IMR-90 (cell line): ENCODE data around the gene TSSC4. TPM values are rescaled to one million over a fixed set of nuclear protein-coding genes. Genes with fewer than 3 reads are reported as not detected.

ENCODE experiments used
- ATAC-seq: fragments of 200-7000 bp; cut with Tn5 transposase; 2 replicates; pipeline ENCODE4 v1.9.1; 2020; ENCODE audit warnings: low read depth, mild to moderate bottlenecking, moderate library complexity
- BruUV-seq: library from RNA; stranded (reverse); fragments of 400-500 nt; replicated peaks from 2 replicates; lab custom pipeline; 2021; lab: Mats Ljungman, UMichigan
- CTCF ChIA-PET: fragments of 300-600 bp; formaldehyde crosslinking; extraction: SDS; loops from one replicate; lab custom pipeline; 2021; ENCODE audit warnings: antibody characterized with exemption; lab: Yijun Ruan, JAX
- POLR2A ChIA-PET: fragments of 300-600 bp; sonication (Branson Sonifier 250); formaldehyde crosslinking; loops from one replicate; lab custom pipeline; 2022; ENCODE audit warnings: antibody characterized with exemption; ENCODE audit not compliant: unreplicated experiment; lab: Charles Lee
- DNase-seq: peaks from one replicate; pipeline ENCODE4 v3.0.0; 2013
- H2AFZ ChIP-seq: replicated peaks from 2 replicates; pipeline ENCODE3; 2013; ENCODE audit warnings: low read length, mild to moderate bottlenecking; ENCODE audit not compliant: poor library complexity
- H2AK5ac ChIP-seq: 2 replicates; pipeline ENCODE4 v1.6.1; 2013; ENCODE audit warnings: low read depth, low read length, inconsistent platforms
- H2AK9ac ChIP-seq: replicated peaks from 2 replicates; pipeline ENCODE3; 2013; ENCODE audit warnings: mild to moderate bottlenecking, low read depth, low read length, moderate library complexity; ENCODE audit not compliant: poor library complexity
- H2BK120ac ChIP-seq: 2 replicates; pipeline ENCODE4 v1.6.1; 2013; ENCODE audit warnings: low read depth, low read length, inconsistent platforms
- H2BK15ac ChIP-seq: 3 replicates; pipeline ENCODE4 v1.6.1; 2013; ENCODE audit warnings: low read depth, low read length, inconsistent platforms
- H2BK20ac ChIP-seq: 2 replicates; pipeline ENCODE4 v1.6.1; 2013; ENCODE audit warnings: low read depth, mild to moderate bottlenecking, inconsistent platforms, low read length, moderate library complexity
- H2BK5ac ChIP-seq: 2 replicates; pipeline ENCODE4 v1.6.1; 2013; ENCODE audit warnings: mild to moderate bottlenecking, low read depth, low read length, inconsistent platforms; ENCODE audit not compliant: poor library complexity, severe bottlenecking
- H3K14ac ChIP-seq: replicated peaks from 2 replicates; pipeline ENCODE4 v1.6.1; 2013; ENCODE audit warnings: low read depth, low read length, inconsistent platforms
- H3K18ac ChIP-seq: 2 replicates; pipeline ENCODE4 v1.6.1; 2013; ENCODE audit warnings: low read depth, low read length, control low read depth
- H3K23ac ChIP-seq: 2 replicates; pipeline ENCODE4 v1.6.1; 2013; ENCODE audit warnings: low read depth, low read length, inconsistent platforms
- H3K27ac ChIP-seq: 2 replicates; pipeline ENCODE4 v1.5.1; 2013; ENCODE audit warnings: mild to moderate bottlenecking, control low read depth, low read length; ENCODE audit not compliant: insufficient read depth
- H3K27me3 ChIP-seq: 2 replicates; pipeline ENCODE4 v1.6.1; 2013; ENCODE audit warnings: low read length; ENCODE audit not compliant: control insufficient read depth, insufficient read depth
- H3K36me3 ChIP-seq: 2 replicates; pipeline ENCODE4 v1.6.1; 2013; ENCODE audit warnings: low read length, mixed read lengths; ENCODE audit not compliant: control insufficient read depth, insufficient read depth
- H3K4ac ChIP-seq: 2 replicates; pipeline ENCODE4 v1.6.1; 2013; ENCODE audit warnings: low read depth, low read length, inconsistent platforms
- H3K4me1 ChIP-seq: 2 replicates; pipeline ENCODE4 v1.6.1; 2013; ENCODE audit warnings: low read length, mixed read lengths; ENCODE audit not compliant: control insufficient read depth, insufficient read depth
- H3K4me2 ChIP-seq: 2 replicates; pipeline ENCODE4 v1.6.1; 2013; ENCODE audit warnings: low read depth, mild to moderate bottlenecking, control low read depth, low read length, moderate library complexity
- H3K4me3 ChIP-seq: 2 replicates; pipeline ENCODE4 v1.5.1; 2013; ENCODE audit warnings: low read depth, mild to moderate bottlenecking, control low read depth, low read length, moderate library complexity; ENCODE audit not compliant: insufficient read depth
- H3K56ac ChIP-seq: 2 replicates; pipeline ENCODE4 v1.6.1; 2013; ENCODE audit warnings: low read length, inconsistent platforms; ENCODE audit not compliant: insufficient read depth; ENCODE audit errors: extremely low read depth
- H3K79me1 ChIP-seq, 2 experiments: 2 replicates each; pipeline ENCODE4 v1.6.1; 2013; ENCODE audit warnings: low read length in 2 of 2, inconsistent platforms in 1 of 2, low read depth in 1 of 2
- H3K9ac ChIP-seq: 2 replicates; pipeline ENCODE4 v1.6.1; 2013; ENCODE audit warnings: low read depth, low read length, control low read depth
- H3K9me1 ChIP-seq: 2 replicates; pipeline ENCODE4 v1.6.1; 2013; ENCODE audit warnings: low read length, inconsistent platforms; ENCODE audit not compliant: insufficient read depth
- H3K9me3 ChIP-seq: 2 replicates; pipeline ENCODE4 v1.6.1; 2013; ENCODE audit warnings: low read length; ENCODE audit not compliant: control insufficient read depth, insufficient read depth
- H4K20me1 ChIP-seq: 2 replicates; pipeline ENCODE4 v1.6.1; 2013; ENCODE audit warnings: low read length, inconsistent platforms; ENCODE audit not compliant: insufficient read depth
- H4K5ac ChIP-seq: 2 replicates; pipeline ENCODE4 v1.6.1; 2013; ENCODE audit warnings: mild to moderate bottlenecking, low read depth, low read length, control low read depth
- H4K8ac ChIP-seq, 2 experiments: 2 replicates each; pipeline ENCODE4 v1.6.1; 2013; ENCODE audit warnings: low read depth in 2 of 2, low read length in 2 of 2, control low read depth in 1 of 2, inconsistent platforms in 1 of 2
- H4K91ac ChIP-seq: 2 replicates; pipeline ENCODE4 v1.6.1; 2013; ENCODE audit warnings: low read depth, low read length, inconsistent platforms; ENCODE audit not compliant: insufficient read depth
- BHLHE40 ChIP-seq: fragments of 150-350 bp; IDR thresholded peaks from 2 replicates; pipeline ENCODE4 v1.6.1; 2016; ENCODE audit warnings: mild to moderate bottlenecking, low read depth, low read length
- CEBPB ChIP-seq: IDR thresholded peaks from 2 replicates; pipeline ENCODE4 v1.6.1; 2012; ENCODE audit warnings: low read depth, low read length, improper control_type of control experiment
- CHD1 ChIP-seq: IDR thresholded peaks from 2 replicates; pipeline ENCODE4 v1.6.1; 2012; ENCODE audit warnings: low read depth, low read length, improper control_type of control experiment
- CTCF ChIP-seq: conservative IDR thresholded peaks from 2 replicates; pipeline ENCODE4 v1.5.1; 2012; ENCODE audit warnings: mild to moderate bottlenecking, low read depth, low read length, improper control_type of control experiment
- ELK1 ChIP-seq: fragments of 150-350 bp; IDR thresholded peaks from 2 replicates; pipeline ENCODE4 v1.6.1; 2016; ENCODE audit warnings: low read depth, mild to moderate bottlenecking, low read length, moderate library complexity, borderline replicate concordance
- FOS ChIP-seq: fragments of 150-350 bp; IDR thresholded peaks from 2 replicates; pipeline ENCODE4 v1.6.1; 2016; ENCODE audit warnings: low read depth, low read length
- MAFK ChIP-seq: IDR thresholded peaks from 2 replicates; pipeline ENCODE4 v1.6.1; 2012; ENCODE audit warnings: low read depth, low read length, improper control_type of control experiment
- MAZ ChIP-seq: IDR thresholded peaks from 2 replicates; pipeline ENCODE4 v1.6.1; 2012; ENCODE audit warnings: low read depth, mild to moderate bottlenecking, low read length, improper control_type of control experiment, moderate library complexity, borderline replicate concordance
- MXI1 ChIP-seq: IDR thresholded peaks from 2 replicates; pipeline ENCODE4 v1.6.1; 2012; ENCODE audit warnings: low read depth, mild to moderate bottlenecking, low read length, moderate library complexity, borderline replicate concordance
- NFE2L2 ChIP-seq: fragments of 150-350 bp; IDR thresholded peaks from 2 replicates; pipeline ENCODE4 v1.6.1; 2016; ENCODE audit warnings: low read depth, mild to moderate bottlenecking, low read length
- POLR2A ChIP-seq: IDR thresholded peaks from 2 replicates; pipeline ENCODE4 v1.6.1; 2012; ENCODE audit warnings: mild to moderate bottlenecking, low read depth, low read length
- RAD21 ChIP-seq: IDR thresholded peaks from 2 replicates; pipeline ENCODE4 v1.6.1; 2012; ENCODE audit warnings: low read length, improper control_type of control experiment
- RCOR1 ChIP-seq: IDR thresholded peaks from 2 replicates; pipeline ENCODE4 v1.6.1; 2012; ENCODE audit warnings: mild to moderate bottlenecking, low read length, improper control_type of control experiment; ENCODE audit not compliant: insufficient replicate concordance
- RFX5 ChIP-seq: IDR thresholded peaks from 2 replicates; pipeline ENCODE4 v1.8.0; 2012; ENCODE audit warnings: low read depth, mild to moderate bottlenecking, low read length, moderate library complexity
- SMC3 ChIP-seq: fragments of 150-350 bp; IDR thresholded peaks from 2 replicates; pipeline ENCODE4 v1.6.1; 2016; ENCODE audit warnings: low read depth, mild to moderate bottlenecking, antibody characterized with exemption, low read length, moderate library complexity
- WGBS, 2 experiments: methylation state at CpG; one replicate each; pipeline versions ENCODE4 v1.1.5 to v1.1.7; 2013; ENCODE audit warnings: missing lambda C conversion rate in 2 of 2; ENCODE audit not compliant: insufficient read length in 1 of 2; ENCODE audit errors: extremely low coverage in 2 of 2; 5-methylcytosine and 5-hydroxymethylcytosine counted together
- dilution Hi-C: fragments of 300-500 bp; cut with HindIII; formaldehyde crosslinking; loops from one replicate; pipeline ENCODE4 v1.14.3; 2018; ENCODE audit warnings: low sequenced_read_pairs; ENCODE audit not compliant: unreplicated experiment
- in situ Hi-C: fragments of 300-500 bp; cut with MboI; formaldehyde crosslinking; loops from 3 replicates; pipeline ENCODE4 v1.14.3; 2019; ENCODE audit warnings: low sequenced_read_pairs, inconsistent platforms, mixed read lengths
- intact Hi-C: fragments of 100-400 bp; cut with micrococcal nuclease; formaldehyde crosslinking; loops from 2 replicates; pipeline ENCODE4 v1.10.0; 2022
- polyA plus RNA-seq, 3 experiments: library from polyadenylated mRNA; depleted of rRNA; stranded (reverse); fragments of >200 nt; gene quantifications; 2 replicates each; pipeline ENCODE4 v1.2.3, GENCODE V29; 2012; ENCODE audit warnings: low replicate concordance in 1 of 3
- total RNA-seq: library from RNA; depleted of rRNA; stranded (reverse); fragments of >200 nt; gene quantifications from 2 replicates; pipeline ENCODE4 v1.2.3, GENCODE V29; 2012
- TF ChIP-seq, protein P1 (sequence below): fragments of 150-350 bp; IDR thresholded peaks from 2 replicates; pipeline ENCODE4 v1.6.1; 2017; ENCODE audit warnings: mild to moderate bottlenecking, antibody characterized with exemption, low read length, low read depth

Gene TSSC4
- total and polyA plus RNA-seq, 2 of the 4 experiments (the other 2 are of a cell fraction) = 34.9 to 40.0 TPM

GRCh38 chr11:2357246-2357645, 43.3 kb upstream of the TSSC4 start:
- H3K56ac ChIP-seq = no peak overlapping the region
- H2AK9ac ChIP-seq = no peak overlapping the region
- ChIA-PET POLR2A (no interaction called here), CTCF (no interaction called here)
- H3K4ac ChIP-seq = no peak overlapping the region
- H2AK5ac ChIP-seq = no peak overlapping the region
- H4K91ac ChIP-seq = no peak overlapping the region
- H3K4me3 ChIP-seq = no peak overlapping the region
- dilution Hi-C loops = no loop called here
- no peaks in the 10 kb centered on the region for H3K79me1 ChIP-seq
- H3K4me2 ChIP-seq = no peak overlapping the region
- peaks cover 5% of the 10 kb centered on the region; the same call in 1 of the 2 replicates for H3K27me3 ChIP-seq
- H2BK5ac ChIP-seq = no peak overlapping the region
- H3K14ac ChIP-seq = no peak overlapping the region
- H4K8ac ChIP-seq = no peak overlapping the region
- no peak overlapping the region for H3K18ac ChIP-seq
- H4K5ac ChIP-seq = no peak overlapping the region
- no TSS peak for BruUV-seq
- DNase-seq (no peak), ATAC-seq (no peak)
- no peak overlapping the region for H2BK15ac ChIP-seq
- intact Hi-C loops = no loop called here
- H3K36me3 ChIP-seq = no peaks in the 10 kb centered on the region
- TF ChIP-seq FOS = no peak
- TF ChIP-seq, protein P1, sequence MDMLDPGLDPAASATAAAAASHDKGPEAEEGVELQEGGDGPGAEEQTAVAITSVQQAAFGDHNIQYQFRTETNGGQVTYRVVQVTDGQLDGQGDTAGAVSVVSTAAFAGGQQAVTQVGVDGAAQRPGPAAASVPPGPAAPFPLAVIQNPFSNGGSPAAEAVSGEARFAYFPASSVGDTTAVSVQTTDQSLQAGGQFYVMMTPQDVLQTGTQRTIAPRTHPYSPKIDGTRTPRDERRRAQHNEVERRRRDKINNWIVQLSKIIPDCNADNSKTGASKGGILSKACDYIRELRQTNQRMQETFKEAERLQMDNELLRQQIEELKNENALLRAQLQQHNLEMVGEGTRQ = no peak
- no peak for TF ChIP-seq NFE2L2
- TF ChIP-seq CHD1 = no peak
- no peak for TF ChIP-seq CTCF
- no peak for TF ChIP-seq MAZ
- no peak for TF ChIP-seq SMC3
- no peak for TF ChIP-seq MAFK
- TF ChIP-seq MXI1 = no peak
- TF ChIP-seq RCOR1 = no peak
- no peak for TF ChIP-seq RFX5
- no peak for TF ChIP-seq BHLHE40
- no peak for TF ChIP-seq CEBPB
- no peak for TF ChIP-seq RAD21
- no peak for TF ChIP-seq ELK1
- TF ChIP-seq POLR2A = no peak
- H3K9ac ChIP-seq = no peak overlapping the region
- in situ Hi-C loops = no loop called here
- H3K4me1 ChIP-seq = peaks cover 7% of the 10 kb centered on the region
- no peak overlapping the region for H2BK20ac ChIP-seq
- no peaks in the 10 kb centered on the region for H3K9me3 ChIP-seq
- no peaks in the 10 kb centered on the region for H4K20me1 ChIP-seq
- H2AFZ ChIP-seq = no peak overlapping the region
- 0% methylated on average over 1 of the region's 8 CpGs; no CpG with 5 or more reads in 1 of the 2 experiments for WGBS, 2 experiments
- H3K23ac ChIP-seq = no peak overlapping the region
- no peak overlapping the region for H2BK120ac ChIP-seq
- no peak overlapping the region for H3K27ac ChIP-seq
- 0 out of 2 replicates have a peak, but pooled peaks cover 7% of the 10 kb centered on the region for H3K9me1 ChIP-seq
